Measurements from ENCODE around the gene SHPK. TPM values are rescaled to one million over a fixed set of nuclear protein-coding genes. Genes with fewer than 3 reads are reported as not detected.

SHPK gene, protein sequence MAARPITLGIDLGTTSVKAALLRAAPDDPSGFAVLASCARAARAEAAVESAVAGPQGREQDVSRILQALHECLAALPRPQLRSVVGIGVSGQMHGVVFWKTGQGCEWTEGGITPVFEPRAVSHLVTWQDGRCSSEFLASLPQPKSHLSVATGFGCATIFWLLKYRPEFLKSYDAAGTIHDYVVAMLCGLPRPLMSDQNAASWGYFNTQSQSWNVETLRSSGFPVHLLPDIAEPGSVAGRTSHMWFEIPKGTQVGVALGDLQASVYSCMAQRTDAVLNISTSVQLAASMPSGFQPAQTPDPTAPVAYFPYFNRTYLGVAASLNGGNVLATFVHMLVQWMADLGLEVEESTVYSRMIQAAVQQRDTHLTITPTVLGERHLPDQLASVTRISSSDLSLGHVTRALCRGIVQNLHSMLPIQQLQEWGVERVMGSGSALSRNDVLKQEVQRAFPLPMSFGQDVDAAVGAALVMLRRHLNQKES
- total RNA-seq: 21.8 and 22.7 TPM in 2 replicates
- long read RNA-seq, transcript SHPK-201 (7 exons, 3,838 nt): major isoform, 6 of 13 reads
- long read RNA-seq, partial matches to known transcripts: 5 of 13 reads
- long read RNA-seq, other reads (novel, unspliced or antisense): 2 of 13 reads

DNA sequence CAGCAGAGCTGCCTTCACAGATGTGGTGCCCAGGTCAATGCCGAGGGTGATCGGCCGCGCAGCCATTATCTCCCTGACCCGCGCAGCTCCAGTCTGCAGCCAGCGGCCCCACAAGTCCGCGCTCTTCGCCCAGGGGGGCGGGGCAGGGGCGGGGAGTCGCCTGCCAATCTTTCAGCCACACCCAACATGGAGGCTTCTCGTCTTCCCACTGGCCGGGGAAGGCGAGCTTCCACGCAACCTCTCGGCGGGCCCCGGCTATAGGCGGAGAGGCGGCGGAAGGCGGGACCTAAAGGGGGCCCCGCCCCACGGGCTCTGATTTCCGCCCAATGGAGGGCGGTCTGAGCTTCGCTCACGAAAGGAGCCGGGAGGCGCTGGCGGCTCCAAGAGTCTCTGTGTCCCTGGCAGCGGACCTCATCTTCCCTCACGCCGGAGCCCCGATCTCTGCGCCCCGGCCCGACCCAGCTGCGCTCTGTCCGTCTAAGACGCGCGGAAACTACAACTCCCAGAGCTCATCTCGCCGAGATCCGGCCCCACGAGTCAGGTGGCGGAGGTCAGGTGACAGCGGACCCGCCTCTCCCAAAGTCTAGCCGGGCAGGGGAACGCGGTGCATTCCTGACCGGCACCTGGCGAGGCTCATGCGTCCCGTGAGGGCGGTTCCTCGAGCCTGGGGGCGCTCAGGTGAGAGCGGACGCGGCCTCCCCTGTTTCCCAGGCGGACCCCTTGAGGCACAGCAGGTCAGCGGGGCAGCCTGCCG, at the start of gene SHPK, which contains the start of gene CTNS:
SHPK (minus strand) TSS at position 97 of the 754 bp plus-strand sequence; CDS start at position 66, 31 bp downstream.
CTNS (plus strand) TSS at position 607 of the 754 bp plus-strand sequence. CDS start 3,447 bp downstream, outside the sequence.
- peak; percentile 91 for DNase-seq (ENCODE audit: low read depth, low spot score)
- peak within 1 kb of the TSS; percentile 99 for H3K27ac Mint-ChIP-seq (ENCODE audit: unreplicated experiment)
- peak within 1 kb of the TSS; percentile 99 for H3K4me3 Mint-ChIP-seq
- H3K27me3 Mint-ChIP-seq (ENCODE audit: low read depth): no peaks in the 10 kb centered on the region
- no peaks in the 10 kb centered on the region for H3K9me3 Mint-ChIP-seq
- peaks cover 2% of the 10 kb centered on the region for H3K36me3 Mint-ChIP-seq (ENCODE audit: low read depth)
- TF ChIP-seq, protein P1, sequence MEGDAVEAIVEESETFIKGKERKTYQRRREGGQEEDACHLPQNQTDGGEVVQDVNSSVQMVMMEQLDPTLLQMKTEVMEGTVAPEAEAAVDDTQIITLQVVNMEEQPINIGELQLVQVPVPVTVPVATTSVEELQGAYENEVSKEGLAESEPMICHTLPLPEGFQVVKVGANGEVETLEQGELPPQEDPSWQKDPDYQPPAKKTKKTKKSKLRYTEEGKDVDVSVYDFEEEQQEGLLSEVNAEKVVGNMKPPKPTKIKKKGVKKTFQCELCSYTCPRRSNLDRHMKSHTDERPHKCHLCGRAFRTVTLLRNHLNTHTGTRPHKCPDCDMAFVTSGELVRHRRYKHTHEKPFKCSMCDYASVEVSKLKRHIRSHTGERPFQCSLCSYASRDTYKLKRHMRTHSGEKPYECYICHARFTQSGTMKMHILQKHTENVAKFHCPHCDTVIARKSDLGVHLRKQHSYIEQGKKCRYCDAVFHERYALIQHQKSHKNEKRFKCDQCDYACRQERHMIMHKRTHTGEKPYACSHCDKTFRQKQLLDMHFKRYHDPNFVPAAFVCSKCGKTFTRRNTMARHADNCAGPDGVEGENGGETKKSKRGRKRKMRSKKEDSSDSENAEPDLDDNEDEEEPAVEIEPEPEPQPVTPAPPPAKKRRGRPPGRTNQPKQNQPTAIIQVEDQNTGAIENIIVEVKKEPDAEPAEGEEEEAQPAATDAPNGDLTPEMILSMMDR (conservative IDR thresholded peaks at IDR 0.05): no peak
- peaks cover 33% of the 10 kb centered on the region for H3K4me1 Mint-ChIP-seq

DNA sequence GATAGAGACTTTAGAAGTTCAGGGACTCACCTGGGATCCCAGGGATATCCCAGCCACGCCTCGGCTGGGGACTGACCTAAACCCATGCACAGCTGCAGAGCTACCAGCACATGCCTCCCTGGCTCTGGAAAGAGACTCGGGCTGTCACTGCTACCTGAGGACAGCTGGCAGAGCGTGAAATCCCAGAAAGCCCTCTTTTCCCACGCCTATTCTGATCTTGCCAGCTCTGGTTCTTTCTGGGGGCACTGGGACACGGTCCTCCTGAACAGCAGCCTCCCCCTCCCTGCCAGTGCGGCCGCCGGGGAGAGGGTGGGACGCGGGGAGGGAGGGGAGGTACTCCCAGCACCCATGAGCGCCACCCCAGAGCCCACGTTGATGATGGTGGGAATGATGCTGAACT, 49.1 kb upstream of the SHPK start:
- Mint-ChIP-seq H3K9me3 (no peaks in the 10 kb centered on the region), H3K27me3 (ENCODE audit: low read depth) (peaks cover 5% of the 10 kb centered on the region), H3K36me3 (ENCODE audit: low read depth) (no peaks in the 10 kb centered on the region), H3K4me3 (no peak overlapping the region), H3K27ac (ENCODE audit: unreplicated experiment) (no peak overlapping the region), H3K4me1 (no peaks in the 10 kb centered on the region)
- DNase-seq (ENCODE audit: low read depth, low spot score): no peak
- TF ChIP-seq, protein P1 (conservative IDR thresholded peaks at IDR 0.05): no peak

DNA sequence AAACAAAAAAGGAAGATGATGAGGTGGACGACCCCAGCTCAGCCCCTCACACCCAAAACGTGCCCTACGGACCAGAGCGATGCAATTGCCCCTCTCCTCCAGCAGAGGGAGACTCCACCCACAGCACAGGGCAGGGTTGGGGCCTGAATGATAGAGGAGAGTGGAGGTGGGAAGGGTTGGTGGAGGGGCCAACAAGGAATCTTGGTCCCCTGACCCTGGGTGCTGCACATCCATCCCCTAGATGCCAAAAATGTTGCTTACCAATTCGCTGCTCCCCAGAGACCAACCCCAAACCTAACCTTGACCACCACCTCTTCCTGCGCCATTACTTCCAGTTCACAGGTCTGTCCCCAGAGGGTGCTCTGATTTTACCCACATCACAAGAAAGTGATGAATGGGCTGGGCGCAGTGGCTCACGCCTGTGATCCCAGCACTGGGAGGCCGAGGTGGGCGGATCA, 47.0 kb upstream of the SHPK start:
- peaks cover 2% of the 10 kb centered on the region for H3K27me3 Mint-ChIP-seq (ENCODE audit: low read depth)
- H3K4me1 Mint-ChIP-seq: no peaks in the 10 kb centered on the region
- H3K27ac Mint-ChIP-seq (ENCODE audit: unreplicated experiment): no peak overlapping the region
- DNase-seq (ENCODE audit: low read depth, low spot score): peak; percentile 45
- no peaks in the 10 kb centered on the region for H3K36me3 Mint-ChIP-seq (ENCODE audit: low read depth)
- TF ChIP-seq, protein P1 (conservative IDR thresholded peaks at IDR 0.05): peak; percentile 77
- H3K4me3 Mint-ChIP-seq: no peak overlapping the region
- H3K9me3 Mint-ChIP-seq: no peaks in the 10 kb centered on the region

DNA sequence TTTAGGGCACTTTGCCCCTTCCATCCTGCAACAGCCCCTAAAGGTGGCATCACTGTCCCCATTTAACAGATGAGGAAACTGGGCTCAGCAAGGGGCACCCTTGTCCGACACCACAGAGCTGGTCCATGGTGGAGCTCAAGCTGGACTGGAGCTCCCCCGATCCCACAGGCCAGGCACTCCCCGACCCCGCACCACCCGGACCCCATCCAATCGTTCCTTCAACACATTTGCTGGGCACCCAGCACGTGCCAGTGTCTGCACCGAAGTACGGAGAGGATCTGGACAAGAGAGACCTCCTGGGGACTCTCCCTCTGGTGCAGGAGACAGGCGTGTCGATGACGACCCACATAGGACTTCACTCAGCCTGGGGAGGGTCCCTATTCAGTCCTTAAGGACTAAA, 46.0 kb upstream of the SHPK start:
- no peaks in the 10 kb centered on the region for H3K36me3 Mint-ChIP-seq (ENCODE audit: low read depth)
- H3K9me3 Mint-ChIP-seq: no peaks in the 10 kb centered on the region
- H3K4me3 Mint-ChIP-seq: no peak overlapping the region
- no peak for DNase-seq (ENCODE audit: low read depth, low spot score)
- peaks cover 2% of the 10 kb centered on the region for H3K27me3 Mint-ChIP-seq (ENCODE audit: low read depth)
- H3K27ac Mint-ChIP-seq (ENCODE audit: unreplicated experiment): no peak overlapping the region
- H3K4me1 Mint-ChIP-seq: no peaks in the 10 kb centered on the region
- TF ChIP-seq, protein P1 (conservative IDR thresholded peaks at IDR 0.05): no peak

DNA sequence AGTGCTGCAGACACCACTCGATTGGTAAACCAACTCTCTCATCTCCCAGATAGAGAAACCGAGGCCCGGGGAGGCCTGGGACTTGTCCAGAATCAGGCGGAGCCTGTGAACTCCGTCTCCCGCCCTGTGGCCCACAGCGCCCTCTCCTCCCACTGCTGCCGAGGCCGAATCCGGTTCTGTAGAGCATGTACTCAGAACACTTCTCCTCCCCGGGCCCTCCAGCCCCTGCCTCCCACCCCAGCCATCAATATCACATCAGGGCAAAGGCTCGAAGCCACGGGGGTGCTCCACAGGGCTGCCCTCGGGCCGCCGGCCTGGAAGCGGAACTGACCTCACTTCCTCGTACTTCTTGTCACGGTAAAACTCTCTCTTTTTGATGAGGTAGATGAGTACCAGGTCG, 45.5 kb upstream of the SHPK start:
- Mint-ChIP-seq H3K4me3 (no peak overlapping the region), H3K27me3 (ENCODE audit: low read depth) (peaks cover 2% of the 10 kb centered on the region), H3K4me1 (no peaks in the 10 kb centered on the region), H3K36me3 (ENCODE audit: low read depth) (no peaks in the 10 kb centered on the region), H3K9me3 (no peaks in the 10 kb centered on the region), H3K27ac (ENCODE audit: unreplicated experiment) (no peak overlapping the region)
- TF ChIP-seq, protein P1 (conservative IDR thresholded peaks at IDR 0.05): no peak
- no peak for DNase-seq (ENCODE audit: low read depth, low spot score)

Measured in neural crest cell (in vitro differentiated cells).